Keratinocyte (primary cell): ENCODE results near the gene SNAI3. TPM values are rescaled to one million over a fixed set of nuclear protein-coding genes. Genes with fewer than 3 reads are reported as not detected.

Experiments used
- DNase-seq: peaks from one replicate; pipeline ENCODE4 v3.0.0-alpha.2; 2011; ENCODE audit warnings: low read depth, missing footprints, low spot score
- FAIRE-seq: peaks from 2 replicates; lab custom pipeline; 2011; peaks lifted over from hg19 to GRCh38; lab: Jason Lieb, UNC
- H2AFZ ChIP-seq: 2 replicates; pipeline ENCODE4 v1.6.0; 2012; ENCODE audit warnings: low read length, control low read depth, inconsistent platforms; ENCODE audit not compliant: control insufficient read depth
- H3K27ac ChIP-seq: 2 replicates; pipeline ENCODE4 v1.5.1; 2011; ENCODE audit warnings: low read length; ENCODE audit not compliant: control insufficient read depth, insufficient read depth
- H3K27me3 ChIP-seq: 3 replicates; pipeline ENCODE4 v1.6.0; 2011; ENCODE audit warnings: low read length; ENCODE audit not compliant: control insufficient read depth, insufficient read depth; ENCODE audit errors: extremely low read depth
- H3K36me3 ChIP-seq, 2 experiments: 2 replicates in 1 of 2; 3 replicates in 1 of 2; pipeline ENCODE4 v1.5.1; 2011; ENCODE audit warnings: low read length in 2 of 2, mild to moderate bottlenecking in 1 of 2; ENCODE audit not compliant: control insufficient read depth in 2 of 2, insufficient read depth in 2 of 2; ENCODE audit errors: extremely low read depth in 1 of 2
- H3K4me1 ChIP-seq: 3 replicates; pipeline ENCODE4 v1.5.1; 2011; ENCODE audit warnings: low read length; ENCODE audit not compliant: control insufficient read depth, insufficient read depth; ENCODE audit errors: extremely low read depth
- H3K4me2 ChIP-seq: 3 replicates; pipeline ENCODE4 v1.6.0; 2011; ENCODE audit warnings: low read depth, low read length; ENCODE audit not compliant: control insufficient read depth, insufficient read depth; ENCODE audit errors: extremely low read depth
- H3K4me3 ChIP-seq, 3 experiments: fragments of 200-600 bp in 1 of 3; sonication (generic) in 1 of 3; 2 replicates in 2 of 3; 3 replicates in 1 of 3; pipeline ENCODE4 v1.5.1; 2011 to 2016; ENCODE audit warnings: low read length in 3 of 3, mild to moderate bottlenecking in 3 of 3, control low read depth in 2 of 3, inconsistent platforms in 1 of 3, low read depth in 1 of 3, mixed read lengths in 1 of 3, mixed run types in 1 of 3, moderate library complexity in 1 of 3; ENCODE audit not compliant: control insufficient read depth in 2 of 3, insufficient read depth in 2 of 3; ENCODE audit errors: extremely low read depth in 1 of 3
- H3K79me2 ChIP-seq: 2 replicates; pipeline ENCODE4 v1.6.0; 2012; ENCODE audit warnings: low read length; ENCODE audit not compliant: control insufficient read depth, insufficient read depth
- H3K9ac ChIP-seq: 3 replicates; pipeline ENCODE4 v1.6.0; 2011; ENCODE audit warnings: low read length; ENCODE audit not compliant: control insufficient read depth, insufficient read depth; ENCODE audit errors: extremely low read depth
- H3K9me1 ChIP-seq: 3 replicates; pipeline ENCODE4 v1.6.0; 2011; ENCODE audit warnings: low read length; ENCODE audit not compliant: control insufficient read depth, insufficient read depth; ENCODE audit errors: extremely low read depth
- H3K9me3 ChIP-seq: 2 replicates; pipeline ENCODE4 v1.5.1; 2012; ENCODE audit warnings: low read depth, low read length; ENCODE audit not compliant: control insufficient read depth
- H4K20me1 ChIP-seq: 3 replicates; pipeline ENCODE4 v1.6.0; 2011; ENCODE audit warnings: low read length; ENCODE audit not compliant: control insufficient read depth, insufficient read depth; ENCODE audit errors: extremely low read depth
- EZH2 ChIP-seq: IDR thresholded peaks from one replicate; pipeline ENCODE4 v1.6.1; 2012; ENCODE audit warnings: inconsistent platforms, mild to moderate bottlenecking, low read length, moderate library complexity
- dilution Hi-C: fragments of 300-500 bp; cut with MboI; formaldehyde crosslinking; loops from one replicate; pipeline ENCODE4 v1.7.0; 2020; ENCODE audit warnings: low sequenced_read_pairs; ENCODE audit not compliant: extremely low pct_ligation_motif_present
- polyA plus RNA-seq, 5 experiments: library from polyadenylated mRNA; depleted of rRNA in 3 of 5; stranded (reverse) in 3 of 5; stranded (forward) in 1 of 5; unstranded in 1 of 5; fragments of >200 nt; gene quantifications; 1 replicate in 1 of 5; 2 replicates in 3 of 5; 3 replicates in 1 of 5; pipeline versions ENCODE4 v1.2.1 to v1.2.3, GENCODE V29; 2011 to 2012; ENCODE audit warnings: missing spikeins in 2 of 5, low read depth in 1 of 5, low replicate concordance in 1 of 5
- TF ChIP-seq, protein P1 (sequence below), 3 experiments: IDR thresholded peaks in 1 of 3; conservative IDR thresholded peaks in 1 of 3; optimal IDR thresholded peaks in 1 of 3; 2 replicates in 2 of 3; 3 replicates in 1 of 3; pipeline versions ENCODE3 to v1.5.1; 2011; ENCODE audit warnings: low read length in 3 of 3, mild to moderate bottlenecking in 3 of 3, moderate library complexity in 2 of 3, control low read depth in 1 of 3, inconsistent platforms in 1 of 3; ENCODE audit not compliant: insufficient read depth in 2 of 3; ENCODE audit errors: extremely low read depth in 1 of 3

SNAI3 gene
- polyA plus RNA-seq, 1 donor (not counting 4 experiments of a cell fraction or from before 2014, with no cell fraction given): not detected

DNA sequence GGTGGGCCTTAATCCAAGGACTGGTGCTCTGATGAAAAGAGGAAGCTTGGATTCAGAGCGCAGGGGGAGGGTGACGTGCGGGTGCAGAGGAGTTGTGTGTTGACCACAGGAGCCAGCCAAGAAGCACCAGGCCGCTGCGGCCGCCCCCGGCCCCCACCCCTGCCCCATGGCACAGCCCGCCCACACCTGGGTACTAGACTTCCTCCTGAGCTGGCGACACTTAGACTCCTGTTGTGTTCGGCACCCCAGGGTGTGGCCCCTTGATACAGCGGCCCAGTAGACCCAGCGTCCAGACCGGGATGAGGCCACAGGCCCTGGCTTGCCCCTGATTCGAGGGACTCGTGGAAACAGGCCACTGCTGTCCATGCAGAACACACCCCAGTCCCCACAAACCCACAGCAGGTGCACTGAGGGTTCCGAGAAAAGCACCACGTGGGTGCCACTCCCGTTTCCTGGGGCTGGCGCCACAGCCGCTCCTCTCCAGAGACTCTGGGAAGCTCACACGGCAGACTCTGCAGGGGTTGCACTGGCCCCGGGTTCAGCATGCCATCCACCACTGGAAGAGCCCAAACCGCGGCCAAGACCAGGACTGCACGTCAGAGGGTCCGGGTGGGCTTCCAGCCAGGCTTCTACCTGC is 5.7 kb upstream of the SNAI3 start:
- no peak for FAIRE-seq
- no peak overlapping the region for H3K4me2 ChIP-seq
- dilution Hi-C loops: no loop called here
- H3K27me3 ChIP-seq: peaks cover 62% of the 10 kb centered on the region
- no peak for TF ChIP-seq EZH2
- TF ChIP-seq, protein P1, sequence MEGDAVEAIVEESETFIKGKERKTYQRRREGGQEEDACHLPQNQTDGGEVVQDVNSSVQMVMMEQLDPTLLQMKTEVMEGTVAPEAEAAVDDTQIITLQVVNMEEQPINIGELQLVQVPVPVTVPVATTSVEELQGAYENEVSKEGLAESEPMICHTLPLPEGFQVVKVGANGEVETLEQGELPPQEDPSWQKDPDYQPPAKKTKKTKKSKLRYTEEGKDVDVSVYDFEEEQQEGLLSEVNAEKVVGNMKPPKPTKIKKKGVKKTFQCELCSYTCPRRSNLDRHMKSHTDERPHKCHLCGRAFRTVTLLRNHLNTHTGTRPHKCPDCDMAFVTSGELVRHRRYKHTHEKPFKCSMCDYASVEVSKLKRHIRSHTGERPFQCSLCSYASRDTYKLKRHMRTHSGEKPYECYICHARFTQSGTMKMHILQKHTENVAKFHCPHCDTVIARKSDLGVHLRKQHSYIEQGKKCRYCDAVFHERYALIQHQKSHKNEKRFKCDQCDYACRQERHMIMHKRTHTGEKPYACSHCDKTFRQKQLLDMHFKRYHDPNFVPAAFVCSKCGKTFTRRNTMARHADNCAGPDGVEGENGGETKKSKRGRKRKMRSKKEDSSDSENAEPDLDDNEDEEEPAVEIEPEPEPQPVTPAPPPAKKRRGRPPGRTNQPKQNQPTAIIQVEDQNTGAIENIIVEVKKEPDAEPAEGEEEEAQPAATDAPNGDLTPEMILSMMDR (optimal IDR thresholded peaks at IDR 0.05 in 1 of 3, IDR thresholded peaks at IDR 0.05 in 1 of 3, conservative IDR thresholded peaks at IDR 0.05 in 1 of 3; ENCODE audit: extremely low read depth in 1 of 3, insufficient read depth in 2 of 3, low read length in 3 of 3): no peak
- no peak overlapping the region for H3K4me3 ChIP-seq
- no peaks in the 10 kb centered on the region for H3K79me2 ChIP-seq
- H3K9ac ChIP-seq: no peak overlapping the region
- H4K20me1 ChIP-seq: peaks cover 2% of the 10 kb centered on the region
- no peaks in the 10 kb centered on the region for H3K9me3 ChIP-seq
- no peak overlapping the region for H2AFZ ChIP-seq
- H3K36me3 ChIP-seq: no peaks in the 10 kb centered on the region
- peaks cover 2% of the 10 kb centered on the region for H3K4me1 ChIP-seq
- no peaks in the 10 kb centered on the region for H3K9me1 ChIP-seq
- H3K27ac ChIP-seq: no peak overlapping the region
- DNase-seq: no peak

DNA sequence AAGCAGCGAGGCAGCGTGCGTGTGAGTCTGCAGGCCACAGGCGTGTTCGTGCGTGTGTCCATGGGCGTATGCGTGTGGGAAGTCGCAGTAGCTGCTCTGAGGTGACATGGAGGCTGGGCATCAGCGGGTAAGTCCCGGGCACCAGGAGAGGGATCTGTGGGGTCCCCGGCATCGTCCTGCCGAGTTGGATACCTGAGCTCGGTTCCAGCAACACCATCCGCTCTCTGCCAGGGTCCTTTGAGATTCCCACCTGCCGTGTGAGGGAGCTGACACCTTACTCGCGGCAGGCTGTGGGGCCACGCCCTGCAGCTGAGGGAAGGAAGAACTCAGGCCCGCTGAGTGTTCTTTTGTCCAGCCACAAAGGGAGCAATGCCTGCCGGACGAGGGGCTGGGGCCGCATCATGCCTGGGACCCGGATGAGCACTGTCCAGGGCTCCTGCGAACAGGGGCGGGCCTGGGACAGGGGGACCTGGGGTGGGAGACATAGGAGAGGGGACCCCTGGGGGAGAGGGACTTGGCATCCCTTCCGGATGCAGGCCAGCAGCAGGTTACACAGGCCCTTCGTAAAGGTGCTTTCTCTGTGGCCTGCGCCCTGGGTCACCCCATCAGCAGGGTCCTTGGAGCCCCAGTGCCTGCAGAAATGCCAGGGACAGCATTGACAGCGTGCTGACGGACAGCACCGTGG is 5.0 kb upstream of the SNAI3 start:
- no peaks in the 10 kb centered on the region for H3K9me1 ChIP-seq
- no peak overlapping the region for H3K4me2 ChIP-seq
- TF ChIP-seq EZH2: no peak
- TF ChIP-seq, protein P1 (optimal IDR thresholded peaks at IDR 0.05 in 1 of 3, IDR thresholded peaks at IDR 0.05 in 1 of 3, conservative IDR thresholded peaks at IDR 0.05 in 1 of 3; ENCODE audit: extremely low read depth in 1 of 3, insufficient read depth in 2 of 3, low read length in 3 of 3): no peak
- no peak overlapping the region for H3K27ac ChIP-seq
- peaks cover 68% of the 10 kb centered on the region for H3K27me3 ChIP-seq
- peaks cover 2% of the 10 kb centered on the region for H3K4me1 ChIP-seq
- no peaks in the 10 kb centered on the region for H3K9me3 ChIP-seq
- H3K79me2 ChIP-seq: no peaks in the 10 kb centered on the region
- H3K9ac ChIP-seq: no peak overlapping the region
- no peak overlapping the region for H3K4me3 ChIP-seq
- H4K20me1 ChIP-seq: peaks cover 2% of the 10 kb centered on the region
- dilution Hi-C loops: no loop called here
- DNase-seq (no peak), FAIRE-seq (no peak)
- H2AFZ ChIP-seq: no peak overlapping the region
- H3K36me3 ChIP-seq: no peaks in the 10 kb centered on the region
